Peyer's patch (tissue), 4 donors: Measurements from ENCODE around the gene AXDND1. TPM values are rescaled to one million over a fixed set of nuclear protein-coding genes. Genes with fewer than 3 reads are reported as not detected.
"Not testable (repeated sequence)": the region's sequence is repeated elsewhere in the genome, so short reads cannot be mapped to it uniquely, and the experiment has no call there.

Experiments
- DNase-seq, 3 donors: peaks; one replicate each; pipeline ENCODE4 v3.0.0-alpha.2; 2017 to 2019
- H3K27ac ChIP-seq, 4 donors: fragments of 200-600 bp; sonication (generic); one replicate each; pipeline ENCODE4 v1.5.1; 2016 to 2019
- H3K27me3 ChIP-seq, 2 donors: fragments of 200-600 bp; sonication (generic); one replicate each; pipeline ENCODE4 v1.5.1; 2019
- H3K36me3 ChIP-seq, 3 donors: fragments of 200-600 bp; sonication (generic); one replicate each; pipeline ENCODE4 v1.5.1; 2016 to 2019
- H3K4me1 ChIP-seq, 4 donors: fragments of 200-600 bp; sonication (generic); one replicate each; pipeline ENCODE4 v1.5.1; 2016 to 2019
- H3K4me3 ChIP-seq, 4 donors: fragments of 200-600 bp; sonication (generic); 1 replicate in 3 of 4; 2 replicates in 1 of 4; pipeline ENCODE4 v1.5.1; 2016 to 2019; ENCODE audit warnings: mild to moderate bottlenecking in 1 of 4
- H3K9me3 ChIP-seq, 4 donors: fragments of 200-600 bp; sonication (generic); one replicate each; pipeline ENCODE4 v1.5.1; 2016 to 2019; ENCODE audit warnings: mild to moderate bottlenecking in 1 of 4
- POLR2A ChIP-seq, 2 donors: fragments of 450-650 bp; IDR thresholded peaks; one replicate each; pipeline ENCODE4 v1.5.1; 2017; ENCODE audit warnings: antibody characterized with exemption in 2 of 2, mild to moderate bottlenecking in 2 of 2, moderate library complexity in 2 of 2
- total RNA-seq, 4 donors: library from RNA; depleted of rRNA; stranded (reverse); fragments of >200 nt; gene quantifications; one replicate each; pipeline ENCODE4 v1.1.0, GENCODE V29; 2016
- TF ChIP-seq, protein P1 (sequence below), 6 experiments: fragments of 450-650 bp in 4 of 6; fragments of 200-600 bp in 2 of 6; sonication (generic) in 1 of 6; IDR thresholded peaks; one replicate each; pipeline ENCODE4 v1.5.1; 2017 to 2019; ENCODE audit warnings: antibody characterized with exemption in 6 of 6, mild to moderate bottlenecking in 3 of 6, moderate library complexity in 1 of 6

Gene AXDND1
- total RNA-seq, 4 donors from 2014 or later = 0.35 to 0.94 TPM; not detected in 2

DNA sequence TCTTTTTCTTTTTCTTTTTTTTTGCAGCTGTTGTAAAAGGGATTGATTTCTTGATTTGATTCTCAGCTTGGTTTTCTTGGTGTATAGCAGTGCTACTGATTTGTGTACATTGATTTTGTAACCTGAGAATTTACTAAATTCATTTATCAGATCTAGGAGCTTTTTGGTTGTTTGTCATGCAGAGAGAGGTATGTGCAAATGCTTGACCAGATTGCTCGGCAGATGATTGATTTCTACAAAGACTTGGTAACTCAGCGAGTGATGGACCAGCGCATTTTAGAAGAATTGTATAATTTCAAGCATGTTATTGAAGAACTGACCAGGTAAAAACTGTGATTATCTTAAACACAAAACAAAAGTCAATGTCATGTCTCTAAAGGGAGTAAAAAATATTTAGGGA, 27.9 kb downstream of the AXDND1 start:
- Histone ChIP-seq H3K4me1 (no peaks in the 10 kb centered on the region), H3K9me3 (no peaks in the 10 kb centered on the region), H3K4me3 (no peak overlapping the region), H3K27me3 (no peaks in the 10 kb centered on the region), H3K36me3 (no peaks in the 10 kb centered on the region), H3K27ac (no peak overlapping the region)
- no peak for DNase-seq
- TF ChIP-seq, protein P1, sequence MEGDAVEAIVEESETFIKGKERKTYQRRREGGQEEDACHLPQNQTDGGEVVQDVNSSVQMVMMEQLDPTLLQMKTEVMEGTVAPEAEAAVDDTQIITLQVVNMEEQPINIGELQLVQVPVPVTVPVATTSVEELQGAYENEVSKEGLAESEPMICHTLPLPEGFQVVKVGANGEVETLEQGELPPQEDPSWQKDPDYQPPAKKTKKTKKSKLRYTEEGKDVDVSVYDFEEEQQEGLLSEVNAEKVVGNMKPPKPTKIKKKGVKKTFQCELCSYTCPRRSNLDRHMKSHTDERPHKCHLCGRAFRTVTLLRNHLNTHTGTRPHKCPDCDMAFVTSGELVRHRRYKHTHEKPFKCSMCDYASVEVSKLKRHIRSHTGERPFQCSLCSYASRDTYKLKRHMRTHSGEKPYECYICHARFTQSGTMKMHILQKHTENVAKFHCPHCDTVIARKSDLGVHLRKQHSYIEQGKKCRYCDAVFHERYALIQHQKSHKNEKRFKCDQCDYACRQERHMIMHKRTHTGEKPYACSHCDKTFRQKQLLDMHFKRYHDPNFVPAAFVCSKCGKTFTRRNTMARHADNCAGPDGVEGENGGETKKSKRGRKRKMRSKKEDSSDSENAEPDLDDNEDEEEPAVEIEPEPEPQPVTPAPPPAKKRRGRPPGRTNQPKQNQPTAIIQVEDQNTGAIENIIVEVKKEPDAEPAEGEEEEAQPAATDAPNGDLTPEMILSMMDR (IDR thresholded peaks at IDR 0.05) = no peak
- TF ChIP-seq POLR2A (IDR thresholded peaks at IDR 0.05) = no peak

- not testable (repeated sequence) for DNase-seq, H3K36me3 ChIP-seq, H3K9me3 ChIP-seq, H3K27me3 ChIP-seq, H3K4me3 ChIP-seq, H3K4me1 ChIP-seq, H3K27ac ChIP-seq
These were observed 33.6 kb downstream of the AXDND1 start for GRCh38 chr1:179399399-179399798.

DNA sequence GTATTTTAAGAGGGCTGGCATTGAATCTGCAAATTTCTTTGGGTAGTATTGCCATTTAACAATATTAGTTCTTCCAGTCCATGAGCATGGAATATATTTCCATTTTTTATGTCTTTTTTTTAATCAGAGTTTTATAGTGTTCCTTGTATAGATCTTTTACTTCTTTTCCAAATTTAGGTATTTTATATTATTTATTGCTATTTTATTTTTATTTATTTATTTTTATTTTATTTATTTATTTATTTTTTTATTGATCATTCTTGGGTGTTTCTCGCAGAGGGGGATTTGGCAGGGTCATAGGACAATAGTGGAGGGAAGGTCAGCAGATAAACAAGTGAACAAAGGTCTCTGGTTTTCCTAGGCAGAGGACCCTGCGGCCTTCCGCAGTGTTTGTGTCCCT, 52.0 kb downstream of the AXDND1 start:
- H3K4me3 ChIP-seq, H3K27ac ChIP-seq, DNase-seq, H3K4me1 ChIP-seq, H3K27me3 ChIP-seq, H3K36me3 ChIP-seq, H3K9me3 ChIP-seq: not testable (repeated sequence)

- H3K36me3 ChIP-seq, H3K27me3 ChIP-seq, DNase-seq, H3K4me3 ChIP-seq, H3K4me1 ChIP-seq, H3K27ac ChIP-seq, H3K9me3 ChIP-seq: not testable (repeated sequence)
These were observed 52.9 kb downstream of the AXDND1 start for GRCh38 chr1:179418706-179419105.

DNA sequence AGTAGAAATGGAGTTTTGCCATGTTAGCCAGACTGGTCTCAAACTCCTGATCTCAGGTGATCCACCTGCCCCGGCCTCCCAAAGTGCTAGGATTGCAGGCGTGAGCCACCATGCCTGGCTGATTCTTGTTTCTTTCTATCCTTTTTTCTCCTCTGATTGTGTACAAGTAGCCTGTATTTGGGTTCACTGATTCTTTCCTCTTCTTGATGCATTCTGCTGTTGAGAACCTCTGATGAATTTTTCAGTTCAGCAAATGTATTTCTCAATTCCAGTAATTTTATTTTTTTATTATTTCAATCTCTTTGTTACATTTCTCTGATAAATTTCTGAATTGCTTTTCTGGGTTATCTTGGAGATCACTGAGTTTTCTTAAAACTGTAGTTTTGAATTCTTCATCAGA, 58.8 kb downstream of the AXDND1 start:
- Histone ChIP-seq H3K27ac (no peak overlapping the region), H3K4me1 (no peaks in the 10 kb centered on the region), H3K36me3 (no peaks in the 10 kb centered on the region), H3K9me3 (peaks cover 0 to 9% (median 2%) of the 10 kb centered on the region in 4 donors), H3K4me3 (no peak overlapping the region), H3K27me3 (no peaks in the 10 kb centered on the region)
- TF ChIP-seq POLR2A (IDR thresholded peaks at IDR 0.05) = no peak
- TF ChIP-seq, protein P1 (IDR thresholded peaks at IDR 0.05) = no peak
- no peak for DNase-seq

GRCh38 chr1:179425186-179425585, 59.4 kb downstream of the AXDND1 start:
- Histone ChIP-seq H3K27ac (no peak overlapping the region), H3K4me3 (no peak overlapping the region), H3K36me3 (no peaks in the 10 kb centered on the region), H3K27me3 (no peaks in the 10 kb centered on the region), H3K9me3 (peaks cover 0 to 9% (median 2%) of the 10 kb centered on the region in 4 donors), H3K4me1 (no peaks in the 10 kb centered on the region)
- no peak for DNase-seq
- TF ChIP-seq, protein P1 (IDR thresholded peaks at IDR 0.05) = no peak
- no peak for TF ChIP-seq POLR2A (IDR thresholded peaks at IDR 0.05)

- Histone ChIP-seq H3K27ac (no peak overlapping the region), H3K4me1 (no peaks in the 10 kb centered on the region), H3K27me3 (no peaks in the 10 kb centered on the region), H3K9me3 (no peaks in the 10 kb centered on the region), H3K4me3 (no peak overlapping the region), H3K36me3 (no peaks in the 10 kb centered on the region)
- no peak for TF ChIP-seq POLR2A (IDR thresholded peaks at IDR 0.05)
- TF ChIP-seq, protein P1 (IDR thresholded peaks at IDR 0.05) = no peak
- DNase-seq = no peak
These were observed 71.4 kb downstream of the AXDND1 start for GRCh38 chr1:179437171-179437570.

DNA sequence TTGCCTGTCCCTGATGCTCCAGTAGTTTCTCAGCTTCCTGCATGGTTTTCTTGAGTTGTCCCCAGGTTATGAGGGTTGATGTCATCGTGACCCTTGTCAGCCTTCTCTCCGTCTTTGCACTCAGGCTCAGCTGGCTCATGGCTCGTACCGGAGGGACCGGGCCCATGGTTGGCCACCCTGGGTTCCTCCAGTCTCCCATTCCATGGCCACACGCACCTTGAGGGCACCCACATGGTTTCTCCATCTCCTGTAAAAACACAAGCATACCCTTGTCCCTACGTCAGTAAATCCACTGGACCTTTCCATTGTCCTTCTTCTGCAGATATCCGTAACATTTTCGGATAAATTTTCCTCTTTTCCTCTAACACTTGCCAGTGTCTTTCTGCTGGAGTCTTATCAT, 73.9 kb downstream of the AXDND1 start:
- H3K27me3 ChIP-seq, H3K9me3 ChIP-seq, H3K36me3 ChIP-seq, H3K4me3 ChIP-seq, DNase-seq, H3K27ac ChIP-seq, H3K4me1 ChIP-seq: not testable (repeated sequence)

GRCh38 chr1:179440301-179440700, 74.5 kb downstream of the AXDND1 start:
- not testable (repeated sequence) for H3K9me3 ChIP-seq, H3K27me3 ChIP-seq, H3K4me3 ChIP-seq, DNase-seq, H3K36me3 ChIP-seq, H3K27ac ChIP-seq, H3K4me1 ChIP-seq
